HepG2 (cell line): ENCODE results near the gene AOX1. TPM values are rescaled to one million over a fixed set of nuclear protein-coding genes. Genes with fewer than 3 reads are reported as not detected.
A peak's percentile ranks its signal among the peaks of the same experiment; 100 is the strongest.

Experiments used
- BRCA1 ChIP-seq: sonication (generic); formaldehyde crosslinking; IDR thresholded peaks from 2 replicates; pipeline ENCODE4 v1.4.0; 2020; ENCODE audit warnings: missing genetic modification reagents
- DBP ChIP-seq: sonication (generic); formaldehyde crosslinking; IDR thresholded peaks from 2 replicates; pipeline ENCODE4 v1.4.0; 2020; ENCODE audit warnings: missing genetic modification reagents; ENCODE audit errors: not compliant biosample characterization
- EEA1 ChIP-seq: sonication (generic); formaldehyde crosslinking; IDR thresholded peaks from 2 replicates; pipeline ENCODE4 v1.5.1; 2020; ENCODE audit warnings: mild to moderate bottlenecking, missing genetic modification reagents, borderline replicate concordance
- EP300 ChIP-seq, 3 experiments: sonication (generic) in 1 of 3; formaldehyde crosslinking in 1 of 3; IDR thresholded peaks; 2 replicates each; pipeline versions ENCODE4 v1.5.1 to v1.6.1; 2011 to 2020; ENCODE audit warnings: low read depth in 2 of 3, low read length in 2 of 3, borderline replicate concordance in 1 of 3, improper control_type of control experiment in 1 of 3, mild to moderate bottlenecking in 1 of 3, missing genetic modification reagents in 1 of 3, moderate library complexity in 1 of 3
- ETV6 ChIP-seq: sonication (generic); formaldehyde crosslinking; conservative IDR thresholded peaks from 2 replicates; pipeline ENCODE4 v1.4.0; 2020; ENCODE audit warnings: missing genetic modification reagents
- FOXK2 ChIP-seq: fragments of 450-650 bp; IDR thresholded peaks from 2 replicates; pipeline ENCODE4 v1.6.1; 2016
- GMEB1 ChIP-seq: sonication (generic); formaldehyde crosslinking; IDR thresholded peaks from 2 replicates; pipeline ENCODE4 v1.5.1; 2020; ENCODE audit warnings: missing genetic modification reagents, mild to moderate bottlenecking, borderline replicate concordance
- IRX3 ChIP-seq: sonication (generic); formaldehyde crosslinking; IDR thresholded peaks from 2 replicates; pipeline ENCODE4 v1.8.1; 2023; ENCODE audit warnings: mild to moderate bottlenecking, low read depth, missing genetic modification reagents, borderline replicate concordance
- KLF9 ChIP-seq: IDR thresholded peaks from 2 replicates; pipeline ENCODE4 v1.6.1; 2016; ENCODE audit warnings: low read depth
- MAFG ChIP-seq: sonication (generic); formaldehyde crosslinking; IDR thresholded peaks from 2 replicates; pipeline ENCODE4 v1.5.1; 2020; ENCODE audit warnings: mild to moderate bottlenecking, missing genetic modification reagents
- NCOA2 ChIP-seq: sonication (generic); formaldehyde crosslinking; IDR thresholded peaks from 2 replicates; pipeline ENCODE4 v1.8.0; 2022; ENCODE audit warnings: inconsistent platforms
- NR2F1 ChIP-seq, 2 experiments: fragments of 450-650 bp in 1 of 2; formaldehyde crosslinking in 1 of 2; IDR thresholded peaks; 2 replicates each; pipeline versions ENCODE4 v1.5.0 to v1.6.1; 2016 to 2020; ENCODE audit warnings: mild to moderate bottlenecking in 1 of 2, missing compliant biosample characterization in 1 of 2, missing genetic modification reagents in 1 of 2, moderate library complexity in 1 of 2
- SALL2 ChIP-seq: sonication (generic); formaldehyde crosslinking; IDR thresholded peaks from 2 replicates; pipeline ENCODE4 v1.8.1; 2023; ENCODE audit warnings: mild to moderate bottlenecking, missing genetic modification reagents, inconsistent platforms
- SYNCRIP ChIP-seq: fragments of 200-400 bp; formaldehyde crosslinking; IDR thresholded peaks from 2 replicates; pipeline ENCODE4 v1.6.1; 2018; ENCODE audit warnings: mild to moderate bottlenecking, low read depth, low read length; ENCODE audit not compliant: insufficient read depth
- ZC3H13 ChIP-seq: sonication (generic); formaldehyde crosslinking; IDR thresholded peaks from 2 replicates; pipeline ENCODE4 v1.8.1; 2023; ENCODE audit warnings: mild to moderate bottlenecking, missing genetic modification reagents, moderate library complexity
- ZNF558 ChIP-seq: sonication (generic); formaldehyde crosslinking; IDR thresholded peaks from 2 replicates; pipeline ENCODE4 v1.9.0; 2022; ENCODE audit warnings: mild to moderate bottlenecking, missing genetic modification reagents, borderline replicate concordance
- ZNF674 ChIP-seq: sonication (generic); formaldehyde crosslinking; IDR thresholded peaks from 2 replicates; pipeline ENCODE4 v1.5.0; 2020; ENCODE audit warnings: low read depth, mild to moderate bottlenecking, missing genetic modification reagents
- ZNF687 ChIP-seq: sonication (generic); formaldehyde crosslinking; IDR thresholded peaks from 2 replicates; pipeline ENCODE4 v1.5.1; 2020; ENCODE audit warnings: mild to moderate bottlenecking, missing genetic modification reagents, moderate library complexity
- ZNF691 ChIP-seq: sonication (generic); formaldehyde crosslinking; IDR thresholded peaks from 2 replicates; pipeline ENCODE4 v1.4.0; 2020; ENCODE audit warnings: missing genetic modification reagents, low read depth, mild to moderate bottlenecking, borderline replicate concordance
- ZNF792 ChIP-seq: IDR thresholded peaks from 2 replicates; pipeline ENCODE4 v1.6.1; 2016
- ZSCAN20 ChIP-seq: sonication (generic); formaldehyde crosslinking; IDR thresholded peaks from 2 replicates; pipeline ENCODE4 v1.4.0; 2020; ENCODE audit warnings: missing genetic modification reagents, mild to moderate bottlenecking, borderline replicate concordance
- polyA plus RNA-seq, 8 experiments: library from polyadenylated mRNA; depleted of rRNA in 3 of 8; stranded (reverse) in 7 of 8; unstranded in 1 of 8; fragments of >200 nt; fragmentation: Illumina TruSeq in 4 of 8; extraction: Trizol in 4 of 8; gene quantifications; 2 replicates each; pipeline versions ENCODE4 v1.2.1 to v1.2.3, GENCODE V29; 2011 to 2016; ENCODE audit warnings: low read depth in 4 of 8, missing spikeins in 1 of 8, mixed read lengths in 1 of 8; ENCODE audit not compliant: insufficient read depth in 1 of 8
- total RNA-seq, 5 experiments: library from RNA; depleted of rRNA; stranded (reverse); fragments of >200 nt; fragmentation: Illumina TruSeq; extraction: Trizol; gene quantifications; 2 replicates each; pipeline ENCODE4 v1.2.3, GENCODE V29; 2016; ENCODE audit warnings: low read depth in 1 of 5

AOX1 gene
- total and polyA plus RNA-seq, 2 of the 13 experiments (the other 11 are each of a cell fraction or from before 2014, with no cell fraction given), result 9.2 to 18.0 TPM

GRCh38 chr2:200713003-200713703 is 127.3 kb downstream of the AOX1 start (continued):
- TF ChIP-seq ZNF687 (CRISPR knock-in tag), result peak; percentile 96
- TF ChIP-seq ZNF674, result no peak
- no peak for TF ChIP-seq SYNCRIP
- no peak for TF ChIP-seq MAFG
- no peak for TF ChIP-seq ETV6 (CRISPR knock-in tag)
- TF ChIP-seq NR2F1 (CRISPR knock-in tag; IDR thresholded peaks at IDR 0.05), result peak in 1 of 2 experiments; percentile 70; a peak in 2 of 4 replicates
- TF ChIP-seq ZNF792 (CRISPR knock-in tag), result peak; percentile 84
- TF ChIP-seq DBP, result no peak
- peak; percentile 34; the same call in 1 of the 2 replicates for TF ChIP-seq KLF9 (CRISPR knock-in tag)
- no peak for TF ChIP-seq FOXK2
- no peak for TF ChIP-seq ZC3H13 (CRISPR knock-in tag)
- no peak for TF ChIP-seq IRX3
- TF ChIP-seq EP300 (IDR thresholded peaks at IDR 0.05; ENCODE audit: low read depth in 2 of 2, low read length in 2 of 2), result peak in 1 of 2 experiments; percentile 47; a peak in 1 of 4 replicates
- 0 out of 2 replicates have a peak, but pooled peaks have one; percentile 31 for TF ChIP-seq EP300 (CRISPR knock-in tag; IDR thresholded peaks at IDR 0.05; ENCODE audit: borderline replicate concordance)
- TF ChIP-seq ZSCAN20 (CRISPR knock-in tag), result no peak
- no peak for TF ChIP-seq EEA1
- peak; percentile 82; the same call in 1 of the 2 replicates for TF ChIP-seq ZNF691 (CRISPR knock-in tag)
- peak; percentile 75; the same call in 1 of the 2 replicates for TF ChIP-seq BRCA1 (CRISPR knock-in tag)
- TF ChIP-seq NCOA2, result 0 out of 2 replicates have a peak, but pooled peaks have one; percentile 26
- TF ChIP-seq GMEB1 (CRISPR knock-in tag), result no peak; the same call in 1 of the 2 replicates
- TF ChIP-seq SALL2, result no peak
- TF ChIP-seq ZNF558 (CRISPR knock-in tag), result no peak
